ENCODE results near the gene SYT1. TPM values are rescaled to one million over a fixed set of nuclear protein-coding genes. Genes with fewer than 3 reads are reported as not detected.

SYT1 gene
- total RNA-seq, 1 donor from 2014 or later, result 0.37 TPM

GRCh38 chr12:79435742-79436141 is 571.2 kb downstream of the SYT1 start:
- Mint-ChIP-seq H3K27ac (ENCODE audit: unreplicated experiment) (no peak overlapping the region), H3K27me3 (ENCODE audit: low read depth) (no peaks in the 10 kb centered on the region), H3K4me1 (ENCODE audit: low read depth) (peaks cover 18% of the 10 kb centered on the region), H3K36me3 (ENCODE audit: low read depth) (no peaks in the 10 kb centered on the region), H3K4me3 (ENCODE audit: unreplicated experiment) (no peak overlapping the region), H3K9me3 (ENCODE audit: low read depth) (no peaks in the 10 kb centered on the region)
- no peak for DNase-seq (ENCODE audit: low spot score)
- no peak for TF ChIP-seq CTCF (IDR thresholded peaks at IDR 0.05)

- Mint-ChIP-seq H3K4me3 (ENCODE audit: unreplicated experiment) (no peak overlapping the region), H3K27ac (ENCODE audit: unreplicated experiment) (no peak overlapping the region), H3K4me1 (ENCODE audit: low read depth) (peaks cover 40% of the 10 kb centered on the region), H3K27me3 (ENCODE audit: low read depth) (no peaks in the 10 kb centered on the region), H3K36me3 (ENCODE audit: low read depth) (no peaks in the 10 kb centered on the region), H3K9me3 (ENCODE audit: low read depth) (no peaks in the 10 kb centered on the region)
- DNase-seq (ENCODE audit: low spot score), result no peak
- no peak for TF ChIP-seq CTCF (IDR thresholded peaks at IDR 0.05)
These were observed 574.1 kb downstream of the SYT1 start for GRCh38 chr12:79438480-79439174.

GRCh38 chr12:79439175-79439825 is 574.7 kb downstream of the SYT1 start:
- Mint-ChIP-seq H3K9me3 (ENCODE audit: low read depth) (no peaks in the 10 kb centered on the region), H3K4me1 (ENCODE audit: low read depth) (peaks cover 45% of the 10 kb centered on the region), H3K27ac (ENCODE audit: unreplicated experiment) (no peak overlapping the region), H3K36me3 (ENCODE audit: low read depth) (no peaks in the 10 kb centered on the region), H3K27me3 (ENCODE audit: low read depth) (no peaks in the 10 kb centered on the region), H3K4me3 (ENCODE audit: unreplicated experiment) (no peak overlapping the region)
- TF ChIP-seq CTCF (IDR thresholded peaks at IDR 0.05), result no peak
- DNase-seq (ENCODE audit: low spot score), result no peak

- no peaks in the 10 kb centered on the region for H3K27me3 Mint-ChIP-seq (ENCODE audit: low read depth)
- no peaks in the 10 kb centered on the region for H3K9me3 Mint-ChIP-seq (ENCODE audit: low read depth)
- DNase-seq (ENCODE audit: low spot score), result no peak
- no peaks in the 10 kb centered on the region for H3K36me3 Mint-ChIP-seq (ENCODE audit: low read depth)
- peaks cover 40% of the 10 kb centered on the region for H3K4me1 Mint-ChIP-seq (ENCODE audit: low read depth)
- H3K27ac Mint-ChIP-seq (ENCODE audit: unreplicated experiment), result no peak overlapping the region
- no peak for TF ChIP-seq CTCF (IDR thresholded peaks at IDR 0.05)
- H3K4me3 Mint-ChIP-seq (ENCODE audit: unreplicated experiment), result no peak overlapping the region
These were observed 577.0 kb downstream of the SYT1 start for GRCh38 chr12:79441534-79441933.

- no peak for TF ChIP-seq CTCF (IDR thresholded peaks at IDR 0.05)
- no peaks in the 10 kb centered on the region for H3K36me3 Mint-ChIP-seq (ENCODE audit: low read depth)
- no peak for DNase-seq (ENCODE audit: low spot score)
- no peak overlapping the region for H3K4me3 Mint-ChIP-seq (ENCODE audit: unreplicated experiment)
- no peaks in the 10 kb centered on the region for H3K9me3 Mint-ChIP-seq (ENCODE audit: low read depth)
- peaks cover 38% of the 10 kb centered on the region for H3K4me1 Mint-ChIP-seq (ENCODE audit: low read depth)
- no peaks in the 10 kb centered on the region for H3K27me3 Mint-ChIP-seq (ENCODE audit: low read depth)
- peak overlapping the region; percentile 64 for H3K27ac Mint-ChIP-seq (ENCODE audit: unreplicated experiment)
These were observed 577.8 kb downstream of the SYT1 start for GRCh38 chr12:79442396-79442795.
